CD8-positive, alpha-beta memory T cell (primary cell): ENCODE measurements around the gene ATP5F1D. TPM values are rescaled to one million over a fixed set of nuclear protein-coding genes. Genes with fewer than 3 reads are reported as not detected.
A peak's percentile ranks its signal among the peaks of the same experiment; 100 is the strongest.

Source experiments
- CTCF ChIA-PET: fragments of 350-600 bp; sonication (Branson Sonifier 250); formaldehyde crosslinking; loops from one replicate; lab custom pipeline; 2021; ENCODE audit warnings: antibody characterized with exemption; lab: Charles Lee
- POLR2A ChIA-PET: fragments of 350-600 bp; sonication (Branson Sonifier 250); formaldehyde crosslinking; loops from one replicate; lab custom pipeline; 2021; ENCODE audit warnings: antibody characterized with exemption; lab: Charles Lee
- DNase-seq, 5 donors: peaks; one replicate each; pipeline versions ENCODE4 v3.0.0 to v3.0.0-alpha.2; 2020 to 2022; ENCODE audit warnings: mixed read lengths in 1 of 5
- H3K27ac ChIP-seq: one replicate; pipeline ENCODE4 v1.7.0; 2013; ENCODE audit warnings: low read depth, mild to moderate bottlenecking, low read length, moderate library complexity
- H3K27me3 ChIP-seq: 2 replicates; pipeline ENCODE4 v1.7.0; 2013; ENCODE audit warnings: low read length, mild to moderate bottlenecking; ENCODE audit not compliant: insufficient read depth, poor library complexity, severe bottlenecking
- H3K36me3 ChIP-seq: 2 replicates; pipeline ENCODE4 v1.7.0; 2013; ENCODE audit warnings: mild to moderate bottlenecking, low read length, moderate library complexity; ENCODE audit not compliant: insufficient read depth
- H3K4me1 ChIP-seq: 2 replicates; pipeline ENCODE4 v1.7.0; 2013; ENCODE audit warnings: mild to moderate bottlenecking, low read length, moderate library complexity; ENCODE audit not compliant: insufficient read depth
- H3K4me3 ChIP-seq: 2 replicates; pipeline ENCODE4 v1.7.0; 2013; ENCODE audit warnings: mild to moderate bottlenecking, low read length
- H3K9me3 ChIP-seq: 2 replicates; pipeline ENCODE4 v1.7.0; 2013; ENCODE audit warnings: mild to moderate bottlenecking, low read length
- H3K27ac Mint-ChIP-seq, 8 donors: one replicate each; pipeline ENCODE4 v1.8.0; 2020 to 2021; ENCODE audit warnings: mixed read lengths in 8 of 8, mild to moderate bottlenecking in 6 of 8, inconsistent platforms in 3 of 8, moderate library complexity in 3 of 8
- H3K27me3 Mint-ChIP-seq, 2 donors: one replicate each; pipeline ENCODE4 v1.8.0; 2020 to 2021; ENCODE audit warnings: mixed read lengths in 2 of 2, mild to moderate bottlenecking in 1 of 2, moderate library complexity in 1 of 2
- H3K36me3 Mint-ChIP-seq, 3 donors: one replicate each; pipeline ENCODE4 v1.8.0; 2020 to 2021; ENCODE audit warnings: mixed read lengths in 3 of 3, inconsistent platforms in 1 of 3, mild to moderate bottlenecking in 1 of 3
- H3K4me1 Mint-ChIP-seq, 3 donors: one replicate each; pipeline ENCODE4 v1.8.0; 2020 to 2021; ENCODE audit warnings: mixed read lengths in 3 of 3, inconsistent platforms in 1 of 3, mild to moderate bottlenecking in 1 of 3
- H3K4me3 Mint-ChIP-seq, 7 donors: one replicate each; pipeline ENCODE4 v1.8.0; 2020 to 2021; ENCODE audit warnings: mixed read lengths in 7 of 7, mild to moderate bottlenecking in 6 of 7, moderate library complexity in 4 of 7, inconsistent platforms in 2 of 7
- H3K9me3 Mint-ChIP-seq, 5 donors: one replicate each; pipeline ENCODE4 v1.8.0; 2020 to 2022; ENCODE audit warnings: mixed read lengths in 5 of 5, mild to moderate bottlenecking in 3 of 5, moderate library complexity in 2 of 5, inconsistent platforms in 1 of 5
- polyA plus RNA-seq: library from polyadenylated mRNA; unstranded; fragments of 300-500 nt; fragmentation: Illumina TruSeq; gene quantifications from one replicate; pipeline ENCODE4 v1.2.3, GENCODE V29; 2021
- total RNA-seq, 2 experiments: library from RNA; stranded (reverse); gene quantifications; one replicate each; pipeline ENCODE4 v1.2.3, GENCODE V29; 2021

Gene ATP5F1D
- total and polyA plus RNA-seq, 3 experiments from 2014 or later = 179 to 271 (median 180) TPM

DNA sequence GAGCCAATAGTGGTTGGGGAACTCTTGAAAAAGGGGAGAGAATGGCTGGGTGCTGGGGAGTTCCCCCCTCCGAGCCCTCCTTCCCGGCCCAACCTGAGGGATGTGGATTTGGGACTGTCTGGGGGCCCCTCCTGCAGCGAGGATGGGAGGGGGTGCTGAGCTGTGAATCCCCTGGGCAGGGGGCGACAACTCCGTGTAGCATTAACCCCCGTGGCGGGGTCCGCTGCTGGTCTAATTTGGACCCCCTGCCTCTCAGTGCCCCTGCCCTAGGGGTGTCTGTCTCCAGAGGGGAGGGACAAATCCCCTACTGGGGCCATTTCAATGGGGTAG lies 16.6 kb downstream of the ATP5F1D start:
- Histone ChIP-seq H3K27ac (no peak overlapping the region), H3K27me3 (no peaks in the 10 kb centered on the region), H3K4me3 (no peak overlapping the region), H3K36me3 (peaks cover 30% of the 10 kb centered on the region), H3K9me3 (no peaks in the 10 kb centered on the region), H3K4me1 (peaks cover 89% of the 10 kb centered on the region)
- peaks cover 46 to 81% (median 48%) of the 10 kb centered on the region in 3 donors for H3K4me1 Mint-ChIP-seq
- peaks cover 0 to 9% of the 10 kb centered on the region in 2 donors for H3K27me3 Mint-ChIP-seq
- H3K36me3 Mint-ChIP-seq = peaks cover 4 to 52% (median 7%) of the 10 kb centered on the region in 3 donors
- no peaks in the 10 kb centered on the region for H3K9me3 Mint-ChIP-seq
- POLR2A ChIA-PET = interaction anchor here (0.6 to 4.1 kb wide), 5 partner anchors 11 to 229 kb away, joined by 4 to 41 read pairs (median 5); partner anchors contain the start of gene CIRBP
- no peak for DNase-seq
- CTCF ChIA-PET = interaction anchor here (1.8 to 7.9 kb wide), 2 partner anchors 9 to 14 kb away, joined by 18 to 99 read pairs; partner anchors contain the start of gene CIRBP
- peak overlapping the region; percentile 68 to 100 (median 98) for H3K27ac Mint-ChIP-seq
- H3K4me3 Mint-ChIP-seq = peak overlapping the region; percentile 57 to 91 (median 85)

DNA sequence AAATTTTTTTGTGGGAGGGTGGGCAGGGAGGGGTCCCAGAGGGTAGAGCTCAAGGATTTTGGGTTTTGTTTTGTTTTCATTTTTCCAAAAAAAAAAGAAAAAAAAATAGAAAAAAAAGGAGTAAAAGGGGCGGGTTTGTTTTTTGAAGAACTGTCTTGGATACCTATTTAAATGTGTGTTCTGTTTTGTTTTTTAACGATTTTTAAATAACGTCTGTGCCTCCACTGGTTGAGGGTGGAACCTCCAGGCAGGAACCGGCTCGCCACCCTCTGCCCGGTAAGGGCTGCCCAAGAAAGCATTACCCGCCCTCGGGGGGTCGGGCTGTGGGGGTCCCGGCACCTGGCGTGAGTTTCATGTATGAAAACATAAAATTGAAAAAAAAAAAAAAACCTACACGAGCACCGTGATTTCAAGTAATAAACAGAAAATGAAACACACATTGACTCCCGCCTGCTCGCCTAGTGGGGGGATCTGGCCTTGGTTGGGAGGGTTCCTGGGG lies 17.2 kb downstream of the ATP5F1D start:
- Histone ChIP-seq H3K36me3 (peaks cover 30% of the 10 kb centered on the region), H3K4me3 (peak overlapping the region; percentile 86), H3K27ac (peak overlapping the region; percentile 98), H3K9me3 (no peaks in the 10 kb centered on the region), H3K4me1 (peaks cover 83% of the 10 kb centered on the region), H3K27me3 (no peaks in the 10 kb centered on the region)
- DNase-seq = no peak
- Mint-ChIP-seq H3K4me1 (peaks cover 49 to 79% (median 49%) of the 10 kb centered on the region in 3 donors), H3K27me3 (peaks cover 0 to 7% of the 10 kb centered on the region in 2 donors), H3K27ac (peak overlapping the region; percentile 97 to 100 (median 98)), H3K36me3 (peaks cover 4 to 47% (median 7%) of the 10 kb centered on the region in 3 donors), H3K4me3 (peak overlapping the region; percentile 85 to 91 (median 88)), H3K9me3 (no peaks in the 10 kb centered on the region)
- POLR2A ChIA-PET = interaction anchor here (0.6 to 4.1 kb wide), 7 partner anchors 8 to 230 kb away, joined by 3 to 41 read pairs (median 5); partner anchors contain the start of gene CIRBP
- CTCF ChIA-PET = interaction anchor here (1.1 to 7.9 kb wide), 3 partner anchors 9 to 14 kb away, joined by 5 to 99 read pairs (median 18); partner anchors contain the start of gene CIRBP

DNA sequence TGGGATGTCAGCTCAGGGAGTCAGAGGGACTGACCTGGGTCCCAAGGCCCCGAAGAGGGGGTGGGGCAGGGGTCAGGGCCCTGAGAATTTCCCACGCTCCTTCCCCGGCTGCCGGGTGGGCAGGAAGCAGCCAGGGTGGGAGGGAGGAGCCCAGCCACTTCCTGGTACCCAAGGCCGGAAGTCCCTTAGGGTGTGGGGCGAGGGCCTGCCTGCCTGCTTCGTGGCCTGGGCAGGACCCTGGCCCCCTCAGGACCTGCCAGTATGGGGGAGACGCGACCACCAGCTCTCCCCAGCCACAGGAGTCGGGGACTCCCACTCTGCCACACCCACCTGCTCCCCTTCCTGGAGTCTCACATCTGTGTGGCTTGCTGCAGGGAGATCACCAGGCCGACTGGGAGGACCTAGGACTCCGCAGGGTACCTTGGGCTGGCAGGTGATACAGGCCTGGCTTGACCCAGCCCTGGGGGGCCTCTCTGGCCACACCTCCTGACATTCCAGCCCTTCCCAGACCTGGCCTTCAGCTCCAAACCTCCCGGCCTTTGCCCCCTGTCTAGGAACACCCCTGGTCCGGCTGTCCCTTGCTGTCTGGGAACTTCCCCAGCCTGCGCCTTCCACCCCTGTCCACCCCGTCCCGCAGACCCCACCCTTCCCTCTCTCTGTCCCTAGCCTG lies 17.8 kb downstream of the ATP5F1D start:
- H3K27me3 Mint-ChIP-seq = peaks cover 0 to 7% of the 10 kb centered on the region in 2 donors
- peaks cover 4 to 46% (median 7%) of the 10 kb centered on the region in 3 donors for H3K36me3 Mint-ChIP-seq
- peak overlapping the region; percentile 85 to 91 (median 88) for H3K4me3 Mint-ChIP-seq
- Histone ChIP-seq H3K27me3 (no peaks in the 10 kb centered on the region), H3K36me3 (peaks cover 25% of the 10 kb centered on the region), H3K27ac (peak overlapping the region; percentile 98), H3K4me1 (peaks cover 77% of the 10 kb centered on the region), H3K9me3 (no peaks in the 10 kb centered on the region), H3K4me3 (peak overlapping the region; percentile 86)
- H3K4me1 Mint-ChIP-seq = peaks cover 48 to 81% (median 49%) of the 10 kb centered on the region in 3 donors
- POLR2A ChIA-PET = interaction anchor here (0.6 to 4.1 kb wide), 5 partner anchors 9 to 262 kb away, joined by 3 to 41 read pairs (median 5); partner anchors contain the start of gene CIRBP
- H3K9me3 Mint-ChIP-seq = no peaks in the 10 kb centered on the region
- peak overlapping the region; percentile 97 to 100 (median 98) for H3K27ac Mint-ChIP-seq
- CTCF ChIA-PET = interaction anchor here (1.1 to 7.9 kb wide), 4 partner anchors 8 to 15 kb away, joined by 3 to 99 read pairs (median 12); partner anchors contain the start of gene CIRBP
- peak; percentile 66 to 86 (median 80) for DNase-seq

- ChIA-PET POLR2A (interaction anchor here (0.6 to 4.1 kb wide), 10 partner anchors 9 to 263 kb away, joined by 3 to 41 read pairs (median 4); partner anchors contain the start of gene CIRBP), CTCF (interaction anchor here (1.1 to 10.3 kb wide), 4 partner anchors 9 to 16 kb away, joined by 3 to 484 read pairs (median 12); partner anchors contain the start of genes ATP5F1D and CIRBP)
- Histone ChIP-seq H3K9me3 (no peaks in the 10 kb centered on the region), H3K36me3 (peaks cover 17% of the 10 kb centered on the region), H3K27ac (peak overlapping the region; percentile 98), H3K4me3 (peak overlapping the region; percentile 86), H3K4me1 (peaks cover 73% of the 10 kb centered on the region), H3K27me3 (no peaks in the 10 kb centered on the region)
- H3K27ac Mint-ChIP-seq = peak overlapping the region; percentile 97 to 100 (median 98)
- peaks cover 4 to 38% (median 4%) of the 10 kb centered on the region in 3 donors for H3K36me3 Mint-ChIP-seq
- H3K4me1 Mint-ChIP-seq = peaks cover 44 to 79% (median 45%) of the 10 kb centered on the region in 3 donors
- peak overlapping the region; percentile 87 to 96 (median 91) for H3K4me3 Mint-ChIP-seq
- peak; percentile 52 to 78 (median 63) for DNase-seq
- H3K27me3 Mint-ChIP-seq = peaks cover 0 to 5% of the 10 kb centered on the region in 2 donors
- H3K9me3 Mint-ChIP-seq = no peaks in the 10 kb centered on the region
These were observed 18.6 kb downstream of the ATP5F1D start for GRCh38 chr19:1259876-1260748.

DNA sequence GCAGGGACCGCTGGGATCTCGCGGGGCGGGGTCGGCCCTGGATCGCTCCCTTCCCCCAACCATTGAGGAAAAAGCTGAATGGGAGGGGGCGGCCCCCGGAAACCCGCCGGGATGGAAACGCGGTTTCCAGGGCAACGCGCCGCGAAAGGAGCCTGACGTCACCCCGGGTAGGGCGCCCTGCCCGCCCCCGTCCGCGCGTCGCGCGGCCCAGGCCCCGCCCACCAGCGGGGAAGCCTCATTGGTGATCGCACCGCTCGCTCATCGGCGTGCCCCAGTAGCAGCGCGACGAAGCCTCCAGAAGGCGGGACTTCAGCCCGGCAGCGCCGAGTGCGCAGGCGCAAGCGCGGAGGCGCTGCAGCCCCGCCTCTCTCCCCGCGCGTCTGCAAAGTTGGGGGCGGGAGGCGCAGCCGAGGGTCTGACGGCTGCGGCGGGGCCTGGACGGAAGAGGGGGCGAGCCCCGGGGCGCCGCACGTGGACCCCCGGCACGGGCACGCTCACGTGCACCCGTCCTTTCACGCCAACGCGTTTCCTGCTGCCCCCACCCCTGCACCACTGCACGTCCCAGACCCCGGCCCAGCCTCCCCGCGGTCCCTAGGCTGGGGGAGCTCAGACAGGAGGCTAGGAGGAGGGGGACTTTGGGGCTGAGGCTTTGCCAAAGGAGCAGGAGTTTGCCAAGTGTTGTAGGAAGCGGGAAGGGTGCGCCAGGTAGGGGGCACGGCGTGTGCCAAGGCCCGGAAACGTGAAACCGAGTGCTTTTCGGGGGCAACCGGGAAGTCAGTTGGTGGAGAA lies 19.4 kb downstream of the ATP5F1D start:
- Mint-ChIP-seq H3K4me1 (peaks cover 46 to 79% (median 48%) of the 10 kb centered on the region in 3 donors), H3K36me3 (peaks cover 4 to 30% (median 4%) of the 10 kb centered on the region in 3 donors)

GRCh38 chr19:1261538-1261797 lies 19.9 kb downstream of the ATP5F1D start:
- peaks cover 47 to 79% (median 49%) of the 10 kb centered on the region in 3 donors for H3K4me1 Mint-ChIP-seq
- no peak for DNase-seq
- CTCF ChIA-PET = interaction anchor here (1.0 to 10.3 kb wide), 5 partner anchors 9 to 62 kb away, joined by 3 to 484 read pairs (median 3); partner anchors contain the start of gene ATP5F1D
- peak overlapping the region; percentile 89 to 96 (median 92) for H3K4me3 Mint-ChIP-seq
- peak overlapping the region; percentile 95 for H3K4me3 ChIP-seq
- H3K36me3 ChIP-seq = peaks cover 8% of the 10 kb centered on the region
- H3K9me3 Mint-ChIP-seq = no peaks in the 10 kb centered on the region
- peaks cover 0 to 5% of the 10 kb centered on the region in 2 donors for H3K27me3 Mint-ChIP-seq
- POLR2A ChIA-PET = interaction anchor here (1.0 to 4.1 kb wide), 6 partner anchors 8 to 17 kb away, joined by 3 to 41 read pairs (median 8); partner anchors contain the start of genes CIRBP and FAM174C
- peaks cover 4 to 24% (median 4%) of the 10 kb centered on the region in 3 donors for H3K36me3 Mint-ChIP-seq
- H3K27ac ChIP-seq = peak overlapping the region; percentile 98
- H3K27ac Mint-ChIP-seq = peak overlapping the region; percentile 98 to 100 (median 100)
- H3K27me3 ChIP-seq = no peaks in the 10 kb centered on the region
- peaks cover 71% of the 10 kb centered on the region for H3K4me1 ChIP-seq
- no peaks in the 10 kb centered on the region for H3K9me3 ChIP-seq

More for the DNA sequence above, 19.4 kb downstream of the ATP5F1D start:
- CTCF ChIA-PET = interaction anchor here (1.2 to 10.3 kb wide), 3 partner anchors 8 to 59 kb away, joined by 3 to 484 read pairs (median 4); partner anchors contain the start of gene ATP5F1D
- Histone ChIP-seq H3K27me3 (no peaks in the 10 kb centered on the region), H3K36me3 (peaks cover 9% of the 10 kb centered on the region), H3K4me3 (peak overlapping the region; percentile 95), H3K9me3 (no peaks in the 10 kb centered on the region), H3K4me1 (peaks cover 70% of the 10 kb centered on the region), H3K27ac (peak overlapping the region; percentile 98)
- Mint-ChIP-seq H3K27ac (peak overlapping the region; percentile 98 to 100 (median 100)), H3K27me3 (peaks cover 0 to 5% of the 10 kb centered on the region in 2 donors), H3K4me3 (peak overlapping the region; percentile 89 to 96 (median 92)), H3K9me3 (no peaks in the 10 kb centered on the region)
- peak; percentile 95 to 99 (median 97) for DNase-seq
- POLR2A ChIA-PET = interaction anchor here (0.7 to 4.1 kb wide), 8 partner anchors 8 to 193 kb away, joined by 3 to 41 read pairs (median 5); partner anchors contain the start of gene CIRBP
